Right kidney (tissue), 1 donor: ENCODE measurements around the gene COL9A2.

Source experiments
- DNase-seq: peaks from one replicate; pipeline ENCODE4 v3.0.0-alpha.2; 2016

The COL9A2 gene

GRCh38 chr1:40257688-40258444 is 59.2 kb downstream of the COL9A2 start, which contains the start of gene ZMPSTE24:
Gene ZMPSTE24 (plus strand): TSS chr1:40258236. CDS start chr1:40258272, 36 bp downstream.
- DNase-seq: peak; percentile 95

GRCh38 chr1:40257313-40257687 is 59.8 kb downstream of the COL9A2 start:
- no peak for DNase-seq

GRCh38 chr1:40256401-40257084 is 60.5 kb downstream of the COL9A2 start:
- no peak for DNase-seq

- no peak for DNase-seq
Observed at GRCh38 chr1:40255231-40255630, 61.9 kb downstream of the COL9A2 start.

- no peak for DNase-seq
Observed at GRCh38 chr1:40252601-40253000, 64.5 kb downstream of the COL9A2 start.

- no peak for DNase-seq
Observed at GRCh38 chr1:40251456-40251855, 65.6 kb downstream of the COL9A2 start.
